NCI-H2196 treated with DMSO at 0.1 percent for 48 hours (cell line): ENCODE results near the gene IER5.
A peak's percentile ranks its signal among the peaks of the same experiment; 100 is the strongest.

ENCODE experiments used
- DNase-seq: peaks from one replicate; lab custom pipeline; 2025; ENCODE audit not compliant: unreplicated experiment; lab: John Stamatoyannopoulos, UW

Gene IER5

DNA sequence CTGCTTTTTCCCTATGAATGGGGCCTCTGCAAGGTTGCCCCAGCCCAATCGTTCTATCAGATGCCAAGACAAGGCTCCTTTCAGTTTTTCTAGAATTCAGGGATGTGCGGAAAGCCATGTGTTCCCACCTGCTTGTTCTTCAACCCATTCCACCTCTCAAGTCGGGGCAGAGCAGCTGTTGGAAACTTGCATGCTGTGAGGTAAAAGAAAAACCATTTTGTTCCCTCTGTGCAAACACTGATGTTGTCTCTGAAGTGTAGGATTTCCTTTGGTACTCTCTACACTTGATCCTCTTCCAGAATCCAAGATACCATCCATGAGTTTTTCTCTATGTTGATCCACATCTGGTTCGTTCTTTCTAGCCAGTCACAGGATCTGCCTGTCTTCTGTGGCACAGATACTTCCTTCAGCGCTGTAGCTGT lies 7.3 kb downstream of the IER5 start:
- no peak for DNase-seq

GRCh38 chr1:181097242-181097641 lies 8.7 kb downstream of the IER5 start:
- no peak for DNase-seq

GRCh38 chr1:181099152-181100014 lies 10.9 kb downstream of the IER5 start:
- no peak for DNase-seq

DNA sequence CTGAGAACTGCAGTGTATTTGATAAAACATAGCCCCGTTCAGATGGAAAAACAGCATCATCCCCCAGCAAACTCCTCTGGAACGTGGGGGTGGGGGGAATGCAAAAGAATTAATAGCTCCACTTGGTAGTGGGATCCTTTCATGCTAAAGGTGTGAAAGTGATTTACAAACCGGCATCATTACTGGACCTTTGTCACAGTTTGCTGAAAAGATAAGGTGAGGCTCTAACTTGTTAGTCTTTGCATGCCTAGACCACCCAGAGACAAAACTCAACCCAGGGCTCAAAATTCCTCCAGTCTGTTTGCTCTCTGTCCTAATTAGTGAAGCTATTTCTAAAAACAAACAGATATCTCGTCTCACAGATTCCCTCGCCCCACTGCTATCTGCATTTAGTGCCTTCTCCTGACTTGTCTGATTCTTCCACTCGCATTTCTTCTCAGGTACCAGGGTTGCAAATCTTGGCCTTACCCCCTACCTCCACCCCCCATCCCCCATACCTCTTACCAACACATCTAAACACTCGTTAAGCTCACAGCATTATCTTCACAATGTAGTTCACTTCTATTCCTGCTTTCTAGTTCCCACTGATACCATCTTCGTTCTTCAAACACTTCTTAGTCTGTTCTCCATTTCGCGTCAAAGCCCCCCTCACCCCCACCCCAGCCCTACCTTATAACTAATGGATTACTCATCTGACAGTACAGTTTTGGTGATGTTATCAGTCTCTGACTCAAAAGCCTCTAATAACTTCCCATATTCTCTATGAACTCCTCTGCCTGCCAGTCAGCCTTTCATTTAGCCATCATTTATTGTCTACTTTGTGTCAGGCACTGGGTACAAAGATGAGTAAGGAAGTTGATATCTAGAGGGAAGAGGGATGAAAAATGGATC lies 11.8 kb downstream of the IER5 start:
- DNase-seq, result no peak

- DNase-seq, result no peak
Observed at GRCh38 chr1:181100934-181101333, 12.4 kb downstream of the IER5 start.

DNA sequence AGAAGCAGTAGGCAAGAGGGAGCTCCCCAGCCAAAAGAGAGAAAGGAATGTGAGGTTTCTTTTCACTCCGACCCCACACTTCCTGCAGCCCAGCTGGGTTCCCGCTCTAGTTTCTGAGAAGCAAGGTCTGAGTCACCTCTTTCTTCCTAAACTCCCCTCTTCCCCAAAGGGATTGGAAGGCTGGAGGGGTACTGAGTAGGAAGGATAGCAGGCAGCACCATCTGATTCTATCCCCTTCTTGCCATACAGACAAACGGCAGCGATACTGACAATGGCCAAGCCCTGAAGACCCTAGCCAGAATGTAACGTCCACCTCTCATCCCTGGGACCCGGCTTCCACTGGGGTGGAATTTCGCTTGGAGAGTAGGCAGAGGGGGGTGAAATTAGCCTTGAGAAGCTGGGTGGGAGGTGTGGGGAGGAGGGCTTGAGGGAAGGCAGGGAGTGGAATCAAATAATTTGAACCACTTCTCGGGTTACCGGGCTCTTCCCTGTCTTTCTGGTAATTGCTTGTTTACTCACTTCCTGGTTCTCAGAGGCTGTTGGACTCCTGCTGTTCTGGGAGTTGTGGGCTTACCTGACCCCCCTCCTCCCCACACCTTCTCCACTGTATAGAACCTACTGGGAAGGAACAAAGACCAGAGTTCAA lies 13.2 kb downstream of the IER5 start:
- DNase-seq, result peak; percentile 28

- DNase-seq, result no peak
Observed at GRCh38 chr1:181102841-181103240, 14.3 kb downstream of the IER5 start.

- no peak for DNase-seq
Observed at GRCh38 chr1:181103399-181103798, 14.9 kb downstream of the IER5 start.

DNA sequence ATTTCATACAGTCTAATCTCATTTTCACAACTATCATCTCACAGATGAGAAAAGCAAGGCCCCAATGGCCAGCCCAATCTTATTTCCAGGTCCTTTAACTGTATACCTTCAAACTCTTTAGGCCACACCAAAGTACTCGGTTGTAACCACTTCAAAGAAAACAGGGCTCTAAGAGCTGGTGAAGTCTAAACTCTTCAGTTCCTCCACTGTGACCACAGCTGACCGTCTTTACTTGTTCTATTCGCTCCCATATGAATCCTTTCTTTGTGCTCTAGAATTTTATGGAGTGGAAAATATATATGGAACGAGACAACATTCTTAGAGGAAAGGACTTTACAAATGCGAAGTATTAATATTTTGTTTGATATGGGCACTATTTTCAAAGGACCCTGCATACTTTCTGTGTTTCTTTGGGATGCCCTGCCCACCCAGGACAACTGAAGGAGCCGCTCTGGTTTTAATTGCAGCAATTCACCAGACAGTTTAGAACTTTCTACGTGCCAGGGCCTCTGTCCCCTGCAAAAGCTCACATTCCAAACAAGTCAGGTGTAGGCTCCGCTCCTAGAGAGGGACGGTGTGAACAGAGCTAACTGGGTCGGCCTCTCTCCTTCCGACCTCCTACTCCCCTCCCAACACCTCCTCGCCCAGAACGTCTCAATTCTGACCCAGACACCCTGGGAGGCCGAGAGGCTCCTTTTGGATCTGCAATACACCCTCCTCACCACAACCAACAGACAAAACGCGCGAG lies 15.7 kb downstream of the IER5 start:
- no peak for DNase-seq

DNA sequence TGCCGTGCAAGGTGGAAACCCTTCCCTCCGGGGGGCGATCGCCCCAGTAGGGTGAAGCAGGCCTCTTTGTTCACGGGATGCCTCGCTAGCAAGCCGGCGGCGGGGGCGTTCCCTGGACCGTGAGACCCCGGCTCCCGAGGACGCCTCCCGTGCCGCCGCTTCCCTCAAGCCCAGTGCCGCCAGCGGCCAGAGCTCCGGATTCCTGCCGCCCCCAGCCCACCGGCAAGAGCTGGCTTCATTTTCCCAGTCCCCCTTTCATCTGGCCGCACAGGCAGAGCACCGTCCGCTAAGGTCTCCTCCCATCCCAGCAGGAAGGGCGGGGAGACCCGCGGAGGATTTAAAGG lies 16.3 kb downstream of the IER5 start:
- DNase-seq, result no peak

DNA sequence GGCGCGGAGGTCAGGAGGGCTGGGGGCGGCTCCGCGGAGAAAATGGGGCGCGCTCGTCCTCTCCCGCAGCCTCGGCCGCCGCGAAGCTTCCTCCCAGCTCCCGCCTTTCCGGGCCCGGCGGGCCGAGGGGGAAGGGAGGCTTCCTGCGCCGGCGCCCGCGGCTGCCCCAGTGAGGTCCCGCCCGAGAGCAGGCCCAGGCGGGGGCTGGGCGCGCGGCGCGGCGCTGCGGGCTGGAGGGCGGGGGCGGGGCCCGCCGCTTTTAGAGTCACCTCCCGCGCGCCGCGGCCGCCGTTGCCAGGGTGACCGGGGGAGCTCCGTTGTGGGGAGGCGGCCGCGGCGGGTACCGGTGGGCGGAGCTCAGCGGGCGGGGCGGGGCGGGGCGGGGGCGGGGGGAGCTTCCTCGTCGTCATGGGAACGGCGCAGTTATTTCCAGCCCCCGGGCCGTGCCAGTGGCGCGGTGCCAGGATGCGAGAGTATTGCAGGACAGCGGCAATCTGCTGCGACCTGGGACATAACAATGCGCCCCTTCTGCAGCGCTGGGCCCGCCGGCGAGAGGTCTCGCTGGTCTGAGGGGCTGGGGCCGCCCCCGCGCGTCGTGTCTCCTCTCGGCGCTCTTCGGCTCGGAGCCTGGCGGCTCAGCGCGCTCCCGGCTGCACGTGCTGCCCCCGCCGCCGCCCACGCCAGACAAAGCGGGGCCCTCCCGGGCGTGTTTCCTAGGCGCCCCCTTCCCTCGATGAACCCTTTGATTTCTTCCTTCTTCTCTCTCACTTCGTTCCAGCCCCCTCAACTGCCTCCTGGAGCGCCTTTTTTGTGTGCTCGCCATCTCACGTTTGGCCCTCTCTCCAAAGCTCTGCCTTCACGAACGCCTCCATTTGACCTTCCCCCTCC lies 16.9 kb downstream of the IER5 start:
- DNase-seq, result peak; percentile 79

DNA sequence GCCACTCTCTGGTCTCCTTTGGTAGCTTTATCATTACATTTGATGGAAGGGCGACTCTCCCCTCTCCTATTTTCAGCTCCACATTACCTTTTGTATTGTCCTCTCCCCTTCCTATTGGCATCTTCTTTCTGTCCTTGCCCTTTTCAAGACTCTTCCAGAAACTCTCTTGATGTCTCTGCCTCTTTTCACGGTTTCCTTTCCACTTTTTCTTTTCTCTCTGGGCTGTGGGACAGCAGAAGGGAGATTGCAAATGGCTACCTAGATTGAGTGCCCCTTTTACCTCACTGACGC lies 17.5 kb downstream of the IER5 start:
- DNase-seq, result no peak

DNA sequence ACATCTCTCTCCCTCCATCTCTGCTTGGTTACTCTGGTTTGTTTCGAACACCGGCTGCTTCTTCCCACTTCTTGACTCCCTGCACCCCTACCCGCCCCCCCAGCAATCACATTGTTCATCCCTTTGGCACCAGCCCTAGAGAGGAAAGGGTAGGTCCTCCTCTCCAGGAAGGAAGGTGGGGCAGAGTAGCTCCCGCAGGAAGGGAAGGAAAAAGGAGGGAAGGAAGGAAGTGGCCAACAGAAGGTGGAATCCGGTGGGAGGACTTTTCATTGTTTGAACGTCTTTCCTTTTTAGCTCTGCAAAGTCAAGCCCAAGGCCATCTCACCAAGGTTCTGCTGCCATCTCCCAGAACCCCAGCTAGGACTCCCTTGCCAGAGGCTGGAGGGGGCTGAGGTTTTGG lies 18.0 kb downstream of the IER5 start:
- DNase-seq, result no peak

DNA sequence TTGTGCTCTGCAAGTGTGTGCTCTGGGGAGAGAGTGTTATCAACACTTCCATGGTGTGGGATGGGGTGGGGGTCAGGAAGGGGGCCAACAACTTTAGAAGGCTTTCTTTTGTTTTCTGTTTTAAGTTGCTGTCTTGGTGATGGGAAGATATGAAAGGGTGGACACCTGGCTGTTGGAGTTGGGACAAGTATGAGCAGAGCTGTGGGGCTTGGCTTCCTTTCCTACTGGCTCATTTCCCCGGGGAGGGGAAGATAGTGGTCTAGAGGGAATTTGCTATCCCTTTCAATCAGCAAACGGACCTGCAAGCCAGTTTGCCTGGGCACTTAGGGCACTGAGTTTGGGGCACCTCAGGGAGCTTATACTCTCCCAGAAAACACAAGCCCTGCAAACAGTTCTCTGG lies 19.2 kb downstream of the IER5 start:
- DNase-seq, result no peak

GRCh38 chr1:181108304-181108867 lies 19.9 kb downstream of the IER5 start:
- no peak for DNase-seq

DNA sequence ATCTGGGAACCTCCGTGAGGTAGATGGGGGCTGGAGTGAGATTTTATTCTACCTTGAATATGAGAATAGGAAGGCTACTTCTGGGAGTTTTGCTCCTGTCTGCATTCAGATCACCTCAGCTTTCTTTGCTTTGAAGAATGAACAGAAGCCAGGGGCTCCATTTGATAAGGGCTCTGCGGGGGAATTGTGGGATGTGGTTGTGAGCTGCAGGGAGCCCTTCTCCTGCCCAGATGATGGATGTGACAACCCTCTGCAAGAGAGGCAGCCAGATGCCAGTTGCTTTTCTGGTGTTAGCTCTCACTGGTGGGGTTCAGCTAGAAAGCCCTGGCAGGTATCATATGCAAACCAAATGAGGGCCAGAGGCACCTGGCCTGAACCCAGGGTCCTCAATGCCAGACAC lies 21.5 kb downstream of the IER5 start:
- DNase-seq, result no peak

DNA sequence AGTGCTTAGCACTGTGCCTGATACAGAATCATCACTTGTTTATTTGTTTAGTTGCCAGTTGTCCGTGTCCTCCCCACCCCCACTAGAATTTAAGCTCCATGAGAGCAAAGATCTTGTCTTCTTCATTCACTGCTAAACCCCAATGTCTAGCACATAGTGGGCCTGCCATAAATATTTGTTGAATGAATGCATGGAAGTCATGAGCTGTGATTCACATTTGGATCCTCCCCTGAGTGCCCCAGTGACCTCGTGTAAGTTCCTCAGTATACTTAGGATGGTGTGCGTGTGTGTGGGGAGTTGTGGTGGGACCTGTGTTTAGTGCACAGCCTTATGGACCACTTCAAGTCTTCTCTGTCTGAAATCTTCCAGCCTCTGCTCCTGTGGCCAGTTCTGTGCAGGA lies 23.1 kb downstream of the IER5 start:
- DNase-seq, result no peak

DNA sequence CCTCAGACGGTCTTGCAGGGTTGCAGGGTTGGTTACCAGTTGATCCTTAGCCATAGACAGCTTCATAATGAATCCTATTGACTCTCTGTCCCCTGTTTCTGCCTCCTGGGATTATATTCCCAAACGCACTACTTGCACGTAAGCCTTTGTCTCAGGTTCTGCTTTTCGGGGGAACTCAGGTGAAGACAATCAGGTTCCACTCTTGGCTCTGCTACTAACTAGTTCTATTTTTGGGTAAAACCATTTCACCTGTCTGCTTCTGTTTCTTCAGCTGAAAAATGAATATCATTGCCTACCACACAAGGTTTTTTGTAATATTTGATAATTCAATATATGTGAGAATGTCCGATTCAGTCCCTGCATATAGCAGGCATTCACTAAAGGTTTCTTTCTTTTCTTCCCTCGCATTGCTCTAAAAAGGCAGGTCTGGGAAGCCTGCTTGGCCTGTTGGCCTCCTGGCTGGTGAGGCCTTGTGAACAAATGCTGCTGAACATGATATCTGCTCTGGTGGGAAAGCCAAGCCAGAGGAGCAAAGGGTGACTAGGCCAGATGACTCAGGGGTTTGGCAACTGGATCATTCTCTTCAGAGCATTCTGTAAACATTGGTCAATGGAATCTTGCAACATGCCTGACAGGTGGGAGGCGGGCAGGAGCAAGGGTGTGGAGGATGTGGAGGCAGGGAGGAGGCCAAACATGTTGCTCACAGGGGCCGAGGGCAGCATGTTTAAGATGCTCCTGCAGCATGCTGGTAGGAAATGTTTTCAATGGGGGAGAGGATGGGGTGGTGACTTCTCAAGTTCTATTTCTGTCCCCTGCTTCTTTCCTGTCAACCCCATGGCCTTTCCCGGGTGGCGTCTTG lies 23.8 kb downstream of the IER5 start:
- DNase-seq, result peak; percentile 86

DNA sequence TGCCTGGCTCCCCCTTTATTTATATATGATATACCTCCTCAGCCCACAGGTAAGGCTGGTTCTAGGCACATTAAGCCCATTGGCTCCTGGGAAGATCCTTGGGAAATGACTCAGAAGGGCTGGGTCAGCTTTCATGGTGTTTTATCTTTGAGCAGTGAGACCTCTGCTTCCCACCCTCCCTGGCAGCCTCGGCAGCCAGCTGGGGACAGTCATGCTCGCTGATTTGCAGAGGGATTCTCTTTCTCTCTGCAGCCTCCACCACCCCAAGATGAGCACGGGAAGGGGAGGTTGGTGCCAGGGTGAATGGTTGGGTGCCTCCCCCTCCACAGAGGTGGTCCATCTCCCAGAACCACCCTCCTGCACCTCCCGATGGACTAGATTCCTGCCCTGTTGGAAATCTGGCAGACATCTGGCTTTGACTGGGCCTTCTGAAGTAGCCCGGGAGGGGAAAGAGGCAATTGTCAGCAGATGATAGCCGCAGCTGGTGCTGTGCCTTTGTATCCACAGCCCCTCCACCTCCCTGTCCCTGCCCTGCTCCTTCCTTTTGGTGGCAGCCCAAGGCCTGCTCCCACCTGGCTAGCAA lies 24.6 kb downstream of the IER5 start:
- DNase-seq, result no peak
